Upper lobe of left lung (tissue), 6 donors: ENCODE measurements around the gene EIF4G3. TPM values are rescaled to one million over a fixed set of nuclear protein-coding genes. Genes with fewer than 3 reads are reported as not detected.

Source experiments
- ATAC-seq, 2 donors: fragments of 200-7000 bp; cut with Tn5 transposase; one replicate each; pipeline ENCODE4 v1.9.1; 2022; ENCODE audit warnings: mild to moderate bottlenecking in 2 of 2, moderate library complexity in 2 of 2; ENCODE audit not compliant: low FRiP score in 2 of 2
- DNase-seq, 2 donors: peaks; one replicate each; pipeline ENCODE4 v3.0.0-alpha.2; 2019 to 2020
- H3K27ac ChIP-seq, 4 donors: fragments of 200-600 bp; sonication (generic); one replicate each; pipeline ENCODE4 v1.5.1; 2016 to 2019
- H3K27me3 ChIP-seq, 4 donors: fragments of 200-600 bp; sonication (generic); one replicate each; pipeline ENCODE4 v1.5.1; 2017 to 2019
- H3K36me3 ChIP-seq, 4 donors: fragments of 200-600 bp; sonication (generic); one replicate each; pipeline ENCODE4 v1.5.1; 2016 to 2019
- H3K4me1 ChIP-seq, 4 donors: fragments of 200-600 bp; sonication (generic); one replicate each; pipeline ENCODE4 v1.5.1; 2018 to 2019
- H3K4me3 ChIP-seq, 4 donors: fragments of 200-600 bp; sonication (generic); one replicate each; pipeline ENCODE4 v1.5.1; 2017 to 2019; ENCODE audit warnings: mild to moderate bottlenecking in 2 of 4, moderate library complexity in 1 of 4
- H3K9me3 ChIP-seq, 4 donors: fragments of 200-600 bp; sonication (generic); one replicate each; pipeline ENCODE4 v1.5.1; 2018 to 2019
- EP300 ChIP-seq, 4 donors: sonication (generic); formaldehyde crosslinking; IDR thresholded peaks; one replicate each; pipeline ENCODE4 v1.5.1; 2017; ENCODE audit warnings: antibody characterized with exemption in 4 of 4, control low read depth in 2 of 4
- POLR2A ChIP-seq, 4 donors: fragments of 450-650 bp; IDR thresholded peaks; one replicate each; pipeline ENCODE4 v1.5.1; 2016 to 2017; ENCODE audit warnings: antibody characterized with exemption in 4 of 4, mild to moderate bottlenecking in 2 of 4
- POLR2AphosphoS5 ChIP-seq, 2 donors: sonication (generic); formaldehyde crosslinking; IDR thresholded peaks; one replicate each; pipeline ENCODE4 v1.5.1; 2017; ENCODE audit warnings: antibody characterized with exemption in 2 of 2
- WGBS, 2 donors: methylation state at CpG; one replicate each; pipeline ENCODE4 v1.1.5; 2017 to 2018; 5-methylcytosine and 5-hydroxymethylcytosine counted together
- total RNA-seq, 6 donors: library from RNA; depleted of rRNA in 4 of 6; stranded (reverse); fragments of >200 nt in 4 of 6; gene quantifications; one replicate each; pipeline versions ENCODE4 v1.1.0 to v1.2.1, GENCODE V29; 2016 to 2021
- TF ChIP-seq, protein P1 (sequence below), 6 experiments: fragments of 450-650 bp in 4 of 6; fragments of 200-600 bp in 2 of 6; sonication (generic) in 2 of 6; IDR thresholded peaks; one replicate each; pipeline ENCODE4 v1.5.1; 2016 to 2019; ENCODE audit warnings: antibody characterized with exemption in 6 of 6
- donor health status: DM: no; HTN: no; CAD: no; lungs with moderate emphysema.
- donor health status: DM: no; HTN: yes; CAD: no; lungs with severe emphysema.

Gene EIF4G3
- total RNA-seq, 6 donors from 2014 or later = 23.7 to 75.4 (median 38.3) TPM

DNA sequence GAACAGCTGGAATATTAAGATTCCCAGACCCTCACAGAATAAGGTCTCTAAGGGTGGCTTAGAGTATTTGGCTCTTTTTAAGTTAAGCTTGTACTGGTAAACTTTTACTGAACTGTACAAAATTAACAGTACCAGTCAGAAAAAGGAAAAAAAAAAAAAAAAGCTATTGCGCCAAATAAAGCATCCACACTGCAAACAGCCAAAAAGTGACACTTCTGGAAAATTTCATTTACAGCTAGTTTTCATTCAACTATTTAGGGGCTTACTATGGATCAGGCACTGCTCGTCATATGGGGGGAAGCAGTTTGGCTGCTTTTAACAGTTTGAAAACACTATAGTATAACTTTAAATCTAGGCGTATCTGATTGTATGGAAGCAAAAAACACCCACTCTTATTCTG lies 139.6 kb downstream of the EIF4G3 start:
- DNase-seq (no peak), ATAC-seq (no peak)
- no peak for TF ChIP-seq EP300 (IDR thresholded peaks at IDR 0.05)
- TF ChIP-seq, protein P1, sequence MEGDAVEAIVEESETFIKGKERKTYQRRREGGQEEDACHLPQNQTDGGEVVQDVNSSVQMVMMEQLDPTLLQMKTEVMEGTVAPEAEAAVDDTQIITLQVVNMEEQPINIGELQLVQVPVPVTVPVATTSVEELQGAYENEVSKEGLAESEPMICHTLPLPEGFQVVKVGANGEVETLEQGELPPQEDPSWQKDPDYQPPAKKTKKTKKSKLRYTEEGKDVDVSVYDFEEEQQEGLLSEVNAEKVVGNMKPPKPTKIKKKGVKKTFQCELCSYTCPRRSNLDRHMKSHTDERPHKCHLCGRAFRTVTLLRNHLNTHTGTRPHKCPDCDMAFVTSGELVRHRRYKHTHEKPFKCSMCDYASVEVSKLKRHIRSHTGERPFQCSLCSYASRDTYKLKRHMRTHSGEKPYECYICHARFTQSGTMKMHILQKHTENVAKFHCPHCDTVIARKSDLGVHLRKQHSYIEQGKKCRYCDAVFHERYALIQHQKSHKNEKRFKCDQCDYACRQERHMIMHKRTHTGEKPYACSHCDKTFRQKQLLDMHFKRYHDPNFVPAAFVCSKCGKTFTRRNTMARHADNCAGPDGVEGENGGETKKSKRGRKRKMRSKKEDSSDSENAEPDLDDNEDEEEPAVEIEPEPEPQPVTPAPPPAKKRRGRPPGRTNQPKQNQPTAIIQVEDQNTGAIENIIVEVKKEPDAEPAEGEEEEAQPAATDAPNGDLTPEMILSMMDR (IDR thresholded peaks at IDR 0.05) = no peak
- no peak for TF ChIP-seq POLR2A (IDR thresholded peaks at IDR 0.05)
- TF ChIP-seq POLR2AphosphoS5 (IDR thresholded peaks at IDR 0.05) = no peak
- Histone ChIP-seq H3K4me1 (peaks cover 0 to 16% (median 5%) of the 10 kb centered on the region in 4 donors), H3K36me3 (no peaks in the 10 kb centered on the region), H3K27me3 (no peaks in the 10 kb centered on the region), H3K27ac (no peak overlapping the region), H3K4me3 (no peak overlapping the region), H3K9me3 (no peaks in the 10 kb centered on the region)
- 91 to 93% methylated on average over 3 of the region's 3 CpGs for WGBS, 2 donors

GRCh38 chr1:21035794-21036193 lies 140.9 kb downstream of the EIF4G3 start:
- peak in 1 of 2 donors; percentile 50 for ATAC-seq
- 42 to 46% methylated on average over 2 of the region's 2 CpGs for WGBS, 2 donors

GRCh38 chr1:21034725-21035628 lies 141.7 kb downstream of the EIF4G3 start:
- TF ChIP-seq EP300 (IDR thresholded peaks at IDR 0.05) (no peak), POLR2AphosphoS5 (IDR thresholded peaks at IDR 0.05) (no peak), POLR2A (IDR thresholded peaks at IDR 0.05) (no peak)
- TF ChIP-seq, protein P1 (IDR thresholded peaks at IDR 0.05) = no peak
- ATAC-seq = peak; percentile 42 to 74

More at GRCh38 chr1:21035794-21036193, 140.9 kb downstream of the EIF4G3 start:
- TF ChIP-seq EP300 (IDR thresholded peaks at IDR 0.05) = no peak
- no peak for TF ChIP-seq POLR2A (IDR thresholded peaks at IDR 0.05)
- no peak for TF ChIP-seq POLR2AphosphoS5 (IDR thresholded peaks at IDR 0.05)
- TF ChIP-seq, protein P1 (IDR thresholded peaks at IDR 0.05) = no peak
- peaks cover 0 to 16% (median 5%) of the 10 kb centered on the region in 4 donors for H3K4me1 ChIP-seq
- H3K9me3 ChIP-seq = no peaks in the 10 kb centered on the region
- no peak overlapping the region for H3K4me3 ChIP-seq
- no peak overlapping the region for H3K27ac ChIP-seq
- no peak for DNase-seq
- H3K36me3 ChIP-seq = no peaks in the 10 kb centered on the region
- no peaks in the 10 kb centered on the region for H3K27me3 ChIP-seq

GRCh38 chr1:21032741-21033140 lies 144.0 kb downstream of the EIF4G3 start:
- DNase-seq = no peak
- H3K27ac ChIP-seq = no peak overlapping the region
- no peaks in the 10 kb centered on the region for H3K9me3 ChIP-seq
- TF ChIP-seq POLR2A (IDR thresholded peaks at IDR 0.05) = no peak
- no peak for TF ChIP-seq EP300 (IDR thresholded peaks at IDR 0.05)
- TF ChIP-seq POLR2AphosphoS5 (IDR thresholded peaks at IDR 0.05) = no peak
- TF ChIP-seq, protein P1 (IDR thresholded peaks at IDR 0.05) = no peak
- peaks cover 0 to 16% (median 5%) of the 10 kb centered on the region in 4 donors for H3K4me1 ChIP-seq
- WGBS, 2 donors = 75 to 76% methylated on average over 3 of the region's 3 CpGs
- no peaks in the 10 kb centered on the region for H3K27me3 ChIP-seq
- no peak for ATAC-seq
- no peaks in the 10 kb centered on the region for H3K36me3 ChIP-seq
- H3K4me3 ChIP-seq = no peak overlapping the region

More at GRCh38 chr1:21034725-21035628, 141.7 kb downstream of the EIF4G3 start:
- H3K36me3 ChIP-seq = no peaks in the 10 kb centered on the region
- peak; percentile 74 to 76 for DNase-seq
- no peaks in the 10 kb centered on the region for H3K27me3 ChIP-seq
- peaks cover 0 to 16% (median 5%) of the 10 kb centered on the region in 4 donors for H3K4me1 ChIP-seq
- no peak overlapping the region for H3K4me3 ChIP-seq
- no peak overlapping the region for H3K27ac ChIP-seq
- 72 to 80% methylated on average over 1 to 10 of the region's 14 CpGs for WGBS, 2 donors
- H3K9me3 ChIP-seq = no peaks in the 10 kb centered on the region
